Vagina (tissue), 2 donors: ENCODE measurements around the gene ACTR3C. TPM values are rescaled to one million over a fixed set of nuclear protein-coding genes. Genes with fewer than 3 reads are reported as not detected.

Source experiments
- DNase-seq, 2 donors: peaks; one replicate each; pipeline ENCODE4 v3.0.0-alpha.2; 2017; ENCODE audit errors: extremely low spot score in 2 of 2
- H3K27ac ChIP-seq: fragments of 200-600 bp; sonication (generic); one replicate; pipeline ENCODE4 v1.5.1; 2019
- H3K27me3 ChIP-seq: fragments of 200-600 bp; sonication (generic); one replicate; pipeline ENCODE4 v1.5.1; 2019
- H3K36me3 ChIP-seq, 2 donors: fragments of 200-600 bp; sonication (generic); one replicate each; pipeline ENCODE4 v1.5.1; 2017 to 2019
- H3K4me1 ChIP-seq: fragments of 200-600 bp; sonication (generic); one replicate; pipeline ENCODE4 v1.5.1; 2019
- H3K4me3 ChIP-seq, 2 donors: fragments of 200-600 bp; sonication (generic); 1 replicate in 1 of 2; 2 replicates in 1 of 2; pipeline ENCODE4 v1.5.1; 2016 to 2019
- H3K9me3 ChIP-seq: fragments of 200-600 bp; sonication (generic); one replicate; pipeline ENCODE4 v1.5.1; 2019
- POLR2A ChIP-seq, 2 donors: fragments of 450-650 bp; IDR thresholded peaks; one replicate each; pipeline ENCODE4 v1.6.1; 2017; ENCODE audit warnings: antibody characterized with exemption in 2 of 2, mild to moderate bottlenecking in 2 of 2, moderate library complexity in 2 of 2
- POLR2AphosphoS5 ChIP-seq, 2 donors: sonication (generic); formaldehyde crosslinking; IDR thresholded peaks; one replicate each; pipeline ENCODE4 v1.9.0; 2017; ENCODE audit warnings: antibody characterized with exemption in 2 of 2, mild to moderate bottlenecking in 2 of 2, low read depth in 1 of 2; ENCODE audit not compliant: insufficient read depth in 1 of 2
- intact Hi-C: fragments of 100-400 bp; cut with DNase I; formaldehyde crosslinking; loops from one replicate; pipeline ENCODE4 v1.15.1; 2023
- total RNA-seq: library from RNA; depleted of rRNA; stranded (reverse); fragments of >200 nt; gene quantifications from one replicate; pipeline ENCODE4 v1.2.3, GENCODE V29; 2016
- TF ChIP-seq, protein P1 (sequence below), 3 experiments: fragments of 450-650 bp in 2 of 3; fragments of 200-600 bp in 1 of 3; sonication (generic) in 1 of 3; IDR thresholded peaks; one replicate each; pipeline ENCODE4 v1.5.1; 2017 to 2019; ENCODE audit warnings: antibody characterized with exemption in 3 of 3, mild to moderate bottlenecking in 2 of 3, moderate library complexity in 2 of 3

ACTR3C gene
- total RNA-seq, 1 donor from 2014 or later: 24.1 TPM

DNA sequence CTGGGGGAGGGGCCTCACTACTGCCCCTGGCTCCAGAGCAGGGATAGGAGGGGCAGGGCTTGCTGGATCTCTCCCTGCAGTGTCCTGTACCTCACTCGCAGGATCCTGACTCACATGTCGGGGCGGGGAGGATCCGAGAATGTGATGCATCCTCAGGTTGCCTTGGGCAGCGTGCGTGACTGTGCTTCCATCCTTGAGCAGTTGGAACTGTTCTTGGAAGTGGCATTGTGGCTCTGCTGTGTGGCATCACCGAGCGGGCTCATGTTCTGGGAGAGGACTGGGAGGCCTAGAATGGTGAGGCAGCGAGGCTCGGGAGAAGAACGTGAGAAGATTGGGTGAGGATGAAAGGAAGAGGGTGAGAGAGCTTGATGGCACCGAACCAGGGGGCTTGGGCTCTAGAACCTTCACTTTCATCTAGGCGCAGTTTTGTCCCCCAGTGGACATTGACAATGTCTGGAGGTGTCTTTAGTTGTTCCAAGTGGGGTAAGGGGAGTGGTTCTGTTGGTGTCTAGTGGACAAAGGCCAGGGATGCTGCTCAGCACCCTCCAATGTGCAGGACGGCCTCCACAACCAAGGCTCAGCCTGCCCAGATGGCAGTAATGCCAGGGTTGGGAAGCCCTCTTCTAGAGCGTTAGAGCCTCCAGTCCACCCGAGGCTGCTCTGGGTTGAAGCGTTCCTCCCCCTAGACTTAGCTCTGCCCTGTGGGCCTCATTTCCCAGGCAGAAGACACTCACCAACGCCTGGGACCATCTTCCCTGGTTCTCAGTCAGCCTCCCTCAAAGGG, 9.7 kb upstream of the ACTR3C start:
- H3K36me3 ChIP-seq: no peaks in the 10 kb centered on the region
- intact Hi-C loops: no loop called here
- H3K27ac ChIP-seq: peak overlapping the region; percentile 90

DNA sequence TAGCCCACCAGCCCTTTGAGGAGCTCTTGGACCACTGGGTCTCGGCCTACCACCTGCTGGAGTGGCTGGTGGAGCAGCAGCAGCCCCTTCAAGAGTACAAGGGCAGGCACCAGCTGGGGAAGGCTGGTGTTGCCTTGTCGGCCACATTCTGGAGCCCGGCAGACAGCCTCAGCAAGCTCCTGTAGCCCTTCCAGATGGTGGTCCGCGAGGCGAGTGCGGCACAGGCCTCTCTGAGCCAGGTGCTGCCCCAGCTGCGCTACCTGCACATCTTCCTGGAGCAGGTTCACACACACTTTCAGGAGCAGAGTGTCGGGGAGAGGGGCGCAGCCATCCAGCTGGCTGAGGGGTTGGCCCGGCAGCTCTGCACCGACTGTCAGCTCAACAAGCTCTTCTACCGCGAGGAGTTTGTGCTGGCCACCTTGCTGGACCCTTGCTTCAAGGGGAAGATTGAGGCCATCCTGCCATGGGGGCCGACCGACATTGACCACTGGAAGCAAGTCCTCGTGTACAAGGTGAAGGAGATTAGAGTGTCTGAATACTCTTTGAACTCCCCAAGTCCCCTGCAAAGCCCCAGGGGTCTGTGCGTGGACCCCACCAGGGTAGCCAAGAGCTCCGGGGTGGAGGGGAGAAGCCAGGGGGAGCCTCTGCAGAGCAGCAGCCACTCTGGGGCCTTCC, 7.0 kb upstream of the ACTR3C start:
- intact Hi-C loops: no loop called here
- Histone ChIP-seq H3K4me1 (peaks cover 4% of the 10 kb centered on the region), H3K4me3 (no peak overlapping the region), H3K27ac (no peak overlapping the region), H3K27me3 (no peaks in the 10 kb centered on the region), H3K9me3 (no peaks in the 10 kb centered on the region), H3K36me3 (no peaks in the 10 kb centered on the region)
- DNase-seq: no peak
- TF ChIP-seq POLR2AphosphoS5 (IDR thresholded peaks at IDR 0.05; ENCODE audit: insufficient read depth in 1 of 2, low read depth in 1 of 2): no peak
- no peak for TF ChIP-seq POLR2A (IDR thresholded peaks at IDR 0.05)
- TF ChIP-seq, protein P1, sequence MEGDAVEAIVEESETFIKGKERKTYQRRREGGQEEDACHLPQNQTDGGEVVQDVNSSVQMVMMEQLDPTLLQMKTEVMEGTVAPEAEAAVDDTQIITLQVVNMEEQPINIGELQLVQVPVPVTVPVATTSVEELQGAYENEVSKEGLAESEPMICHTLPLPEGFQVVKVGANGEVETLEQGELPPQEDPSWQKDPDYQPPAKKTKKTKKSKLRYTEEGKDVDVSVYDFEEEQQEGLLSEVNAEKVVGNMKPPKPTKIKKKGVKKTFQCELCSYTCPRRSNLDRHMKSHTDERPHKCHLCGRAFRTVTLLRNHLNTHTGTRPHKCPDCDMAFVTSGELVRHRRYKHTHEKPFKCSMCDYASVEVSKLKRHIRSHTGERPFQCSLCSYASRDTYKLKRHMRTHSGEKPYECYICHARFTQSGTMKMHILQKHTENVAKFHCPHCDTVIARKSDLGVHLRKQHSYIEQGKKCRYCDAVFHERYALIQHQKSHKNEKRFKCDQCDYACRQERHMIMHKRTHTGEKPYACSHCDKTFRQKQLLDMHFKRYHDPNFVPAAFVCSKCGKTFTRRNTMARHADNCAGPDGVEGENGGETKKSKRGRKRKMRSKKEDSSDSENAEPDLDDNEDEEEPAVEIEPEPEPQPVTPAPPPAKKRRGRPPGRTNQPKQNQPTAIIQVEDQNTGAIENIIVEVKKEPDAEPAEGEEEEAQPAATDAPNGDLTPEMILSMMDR (IDR thresholded peaks at IDR 0.05): no peak

More for the DNA sequence above, 9.7 kb upstream of the ACTR3C start:
- Histone ChIP-seq H3K4me3 (no peak overlapping the region), H3K27me3 (no peaks in the 10 kb centered on the region), H3K9me3 (no peaks in the 10 kb centered on the region), H3K4me1 (peaks cover 21% of the 10 kb centered on the region)
- TF ChIP-seq, protein P1 (IDR thresholded peaks at IDR 0.05): no peak
- no peak for TF ChIP-seq POLR2AphosphoS5 (IDR thresholded peaks at IDR 0.05; ENCODE audit: insufficient read depth in 1 of 2, low read depth in 1 of 2)
- TF ChIP-seq POLR2A (IDR thresholded peaks at IDR 0.05): no peak
- DNase-seq: no peak

DNA sequence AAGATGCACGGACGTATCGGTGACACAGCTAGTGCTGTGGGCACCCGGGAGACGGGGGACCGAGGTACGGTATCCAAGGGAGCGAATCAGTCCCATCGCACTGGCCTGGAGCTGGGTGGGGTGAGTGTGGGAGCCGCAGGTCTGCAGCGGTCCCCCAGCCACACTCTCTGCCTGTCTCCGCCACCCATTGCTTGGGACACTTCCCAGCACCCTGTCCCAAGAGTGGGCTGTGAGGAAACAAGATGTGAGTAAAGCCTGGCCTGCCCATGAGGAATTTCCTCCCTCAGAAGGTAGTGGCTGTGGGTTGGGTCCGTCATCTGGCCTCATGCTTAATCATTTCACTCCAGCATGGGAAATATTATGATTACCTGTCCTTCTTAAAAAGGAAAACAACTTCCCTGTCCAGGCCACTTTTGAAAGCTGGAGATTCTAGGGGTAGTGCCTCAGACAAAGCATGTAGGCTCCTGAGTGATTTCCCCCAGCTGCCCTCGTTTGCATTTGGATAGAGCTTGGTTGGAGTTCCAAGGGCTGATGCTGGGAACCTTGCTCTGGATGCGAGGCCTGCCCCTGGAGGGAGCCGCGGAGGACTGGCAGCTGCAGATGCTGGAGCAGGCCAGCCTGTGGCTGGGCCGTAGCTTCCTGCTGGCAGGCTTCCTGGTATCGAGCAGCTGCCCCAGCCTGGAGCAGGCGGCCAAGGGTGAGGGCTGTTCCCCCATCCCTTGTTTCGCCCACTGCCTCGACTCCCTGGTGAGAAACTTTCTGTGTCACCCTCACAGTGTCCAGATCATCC, 6.2 kb upstream of the ACTR3C start:
- Histone ChIP-seq H3K4me1 (peaks cover 2% of the 10 kb centered on the region), H3K36me3 (no peaks in the 10 kb centered on the region), H3K27me3 (no peaks in the 10 kb centered on the region), H3K9me3 (no peaks in the 10 kb centered on the region), H3K4me3 (no peak overlapping the region), H3K27ac (no peak overlapping the region)
- no peak for DNase-seq
- TF ChIP-seq POLR2AphosphoS5 (IDR thresholded peaks at IDR 0.05; ENCODE audit: insufficient read depth in 1 of 2, low read depth in 1 of 2) (no peak), POLR2A (IDR thresholded peaks at IDR 0.05) (no peak)
- TF ChIP-seq, protein P1 (IDR thresholded peaks at IDR 0.05): no peak
- intact Hi-C loops: no loop called here

DNA sequence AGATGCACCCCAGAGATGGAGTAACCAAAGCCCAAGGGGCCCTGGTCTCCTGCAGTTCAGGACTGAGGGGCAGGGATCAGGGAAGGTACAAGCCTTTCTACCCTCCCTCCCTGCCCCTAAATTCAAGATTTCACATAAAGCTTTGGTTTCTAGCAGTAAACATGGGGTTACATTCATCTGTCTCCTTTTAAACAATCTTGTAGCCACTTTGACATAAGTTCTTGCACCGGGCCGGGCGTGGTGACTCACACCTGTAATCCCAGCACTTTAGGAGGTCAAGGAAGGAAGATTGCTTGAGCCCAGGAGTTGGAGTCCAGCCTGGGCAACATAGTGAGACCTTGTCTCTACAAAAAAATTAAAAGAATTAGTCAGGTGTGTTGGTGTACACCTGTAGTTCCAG, 4.0 kb upstream of the ACTR3C start:
- DNase-seq: peak in 1 of 2 donors; percentile 14
- H3K36me3 ChIP-seq: no peaks in the 10 kb centered on the region
- intact Hi-C loops: no loop called here

More for the DNA sequence above, 4.0 kb upstream of the ACTR3C start:
- H3K27ac ChIP-seq: no peak overlapping the region
- no peak overlapping the region for H3K4me3 ChIP-seq
- no peaks in the 10 kb centered on the region for H3K9me3 ChIP-seq
- peaks cover 24% of the 10 kb centered on the region for H3K4me1 ChIP-seq
- no peak for TF ChIP-seq POLR2A (IDR thresholded peaks at IDR 0.05)
- TF ChIP-seq, protein P1 (IDR thresholded peaks at IDR 0.05): no peak
- TF ChIP-seq POLR2AphosphoS5 (IDR thresholded peaks at IDR 0.05; ENCODE audit: insufficient read depth in 1 of 2, low read depth in 1 of 2): no peak
- H3K27me3 ChIP-seq: no peaks in the 10 kb centered on the region
